GM18858 (cell line): ENCODE measurements around the gene TRIM72.
"Not testable (repeated sequence)": the region's sequence is repeated elsewhere in the genome, so short reads cannot be mapped to it uniquely, and the experiment has no call there.

Experiments
- ATAC-seq: cut with Tn5 transposase; IDR thresholded peaks from one replicate; pipeline ENCODE4 v1.9.1; 2021; ENCODE audit not compliant: unreplicated experiment

TRIM72 gene

DNA sequence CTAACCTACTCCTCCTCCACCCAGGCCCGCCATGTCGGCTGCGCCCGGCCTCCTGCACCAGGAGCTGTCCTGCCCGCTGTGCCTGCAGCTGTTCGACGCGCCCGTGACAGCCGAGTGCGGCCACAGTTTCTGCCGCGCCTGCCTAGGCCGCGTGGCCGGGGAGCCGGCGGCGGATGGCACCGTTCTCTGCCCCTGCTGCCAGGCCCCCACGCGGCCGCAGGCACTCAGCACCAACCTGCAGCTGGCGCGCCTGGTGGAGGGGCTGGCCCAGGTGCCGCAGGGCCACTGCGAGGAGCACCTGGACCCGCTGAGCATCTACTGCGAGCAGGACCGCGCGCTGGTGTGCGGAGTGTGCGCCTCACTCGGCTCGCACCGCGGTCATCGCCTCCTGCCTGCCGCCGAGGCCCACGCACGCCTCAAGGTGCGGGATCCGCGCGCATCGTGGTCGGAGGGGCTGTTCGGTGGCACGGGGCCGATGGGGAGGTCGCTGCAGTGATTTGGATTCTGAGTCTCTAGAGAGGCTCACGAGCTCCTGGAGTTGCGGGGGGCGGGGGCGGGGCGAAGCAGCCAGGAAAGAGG, 878 bp downstream of the TRIM72 start:
- ATAC-seq = no peak

DNA sequence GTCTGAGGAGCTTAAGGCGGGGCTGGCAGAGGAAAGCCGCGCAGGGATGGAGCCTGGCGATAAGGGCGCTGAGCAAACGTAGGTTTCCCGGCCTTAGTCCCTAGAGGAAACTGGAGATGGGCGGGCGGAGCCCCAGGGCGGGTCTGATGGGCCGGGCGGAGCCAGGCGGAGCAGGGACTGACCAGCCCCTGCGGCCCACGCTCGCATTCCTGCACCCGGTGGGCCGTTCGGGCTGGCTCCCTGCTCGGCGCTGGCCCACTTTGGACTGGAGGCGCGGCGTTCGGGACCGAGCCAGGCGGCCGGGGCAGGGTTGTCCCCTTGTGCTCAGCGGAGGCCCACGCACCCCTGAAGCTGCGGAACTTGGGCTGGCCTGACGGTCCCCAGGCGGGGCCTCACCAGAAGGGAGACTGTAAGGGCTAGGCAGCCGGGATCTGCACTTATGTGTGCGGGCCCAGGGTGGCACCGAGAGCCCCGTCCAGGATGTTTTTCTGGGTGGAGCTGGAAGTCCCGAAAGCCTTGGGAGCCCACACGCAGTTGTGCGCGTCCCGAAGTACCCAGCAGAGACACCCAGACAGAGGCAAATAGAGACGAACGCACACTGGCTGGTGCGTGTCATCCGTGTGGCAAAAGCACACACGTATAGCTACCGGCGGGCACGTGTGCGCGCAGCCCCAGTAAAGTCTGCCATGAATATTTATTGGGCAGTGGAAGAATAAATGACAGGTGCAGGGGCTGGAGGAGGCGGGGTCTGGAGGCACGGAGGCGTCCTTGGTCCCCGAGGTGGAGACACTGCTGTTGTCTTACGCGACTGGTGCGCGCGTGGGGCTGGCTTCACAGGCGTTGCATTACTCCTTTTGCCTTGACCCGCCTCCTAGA, 1.6 kb downstream of the TRIM72 start:
- no peak for ATAC-seq

- no peak for ATAC-seq
Measured at GRCh38 chr16:31216422-31217135, 2.7 kb downstream of the TRIM72 start, which contains the start of gene PYDC1. Gene PYDC1, minus strand, starts transcription at chr16:31217135. Its CDS starts 107 bp downstream, at chr16:31217028.

DNA sequence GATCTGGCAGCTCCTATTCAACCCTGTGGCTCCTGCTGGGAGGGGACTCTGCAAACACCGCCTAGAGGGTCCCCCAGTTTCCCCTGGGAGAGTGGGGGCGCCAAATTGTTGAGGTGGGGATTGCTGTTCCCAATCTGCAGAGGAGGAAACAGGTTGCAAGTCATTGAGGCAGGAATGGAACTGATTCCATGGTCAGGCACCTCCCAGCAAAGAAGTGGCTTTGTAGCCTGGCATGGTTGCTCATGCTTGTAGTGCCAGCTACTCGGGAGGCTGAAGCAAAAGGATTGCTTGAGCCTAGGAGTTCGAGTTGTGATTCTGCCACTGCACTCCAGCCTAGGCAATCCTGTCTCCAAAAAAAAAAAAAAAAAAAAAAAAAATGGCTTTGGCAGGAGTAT, 3.2 kb downstream of the TRIM72 start:
- no peak for ATAC-seq

GRCh38 chr16:31219154-31219741, 5.3 kb downstream of the TRIM72 start:
- no peak for ATAC-seq

DNA sequence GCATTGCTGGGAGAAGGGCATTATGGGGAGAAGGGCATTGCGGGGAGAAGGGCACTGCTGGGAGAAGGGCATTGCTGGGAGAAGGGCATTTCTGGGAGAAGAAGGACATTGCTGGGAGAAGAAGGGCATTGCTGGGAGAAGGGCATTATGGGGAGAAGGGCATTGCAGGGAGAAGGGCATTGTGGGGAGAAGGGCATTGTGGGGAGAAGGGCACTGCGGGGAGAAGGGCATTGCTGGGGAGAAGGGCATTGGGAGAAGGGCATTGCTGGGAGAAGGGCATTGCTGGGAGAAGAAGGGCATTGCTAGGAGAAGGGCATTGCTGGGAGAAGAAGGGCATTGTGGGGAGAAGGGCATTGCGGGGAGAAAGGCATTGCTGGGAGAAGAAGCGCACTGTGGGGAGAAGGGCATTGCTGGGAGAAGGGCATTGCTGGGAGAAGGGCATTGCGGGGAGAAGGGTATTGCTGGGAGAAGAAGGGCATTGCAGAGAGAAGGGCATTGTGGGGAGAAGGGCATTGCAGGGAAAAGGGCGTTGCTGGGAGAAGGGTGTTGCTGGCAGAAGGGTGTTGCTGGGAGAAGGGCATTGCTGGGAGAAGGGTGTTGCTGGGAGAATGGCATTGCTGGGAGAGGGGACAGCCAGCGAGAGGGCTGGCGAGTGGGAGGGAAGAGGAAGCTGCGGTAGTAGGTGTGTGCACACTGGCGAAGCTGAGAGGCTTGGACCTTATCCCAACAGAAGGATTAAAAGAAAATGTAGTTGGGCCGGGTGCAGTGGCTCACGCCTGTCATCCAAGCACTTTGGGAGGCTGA, 7.6 kb downstream of the TRIM72 start:
- ATAC-seq = no peak

DNA sequence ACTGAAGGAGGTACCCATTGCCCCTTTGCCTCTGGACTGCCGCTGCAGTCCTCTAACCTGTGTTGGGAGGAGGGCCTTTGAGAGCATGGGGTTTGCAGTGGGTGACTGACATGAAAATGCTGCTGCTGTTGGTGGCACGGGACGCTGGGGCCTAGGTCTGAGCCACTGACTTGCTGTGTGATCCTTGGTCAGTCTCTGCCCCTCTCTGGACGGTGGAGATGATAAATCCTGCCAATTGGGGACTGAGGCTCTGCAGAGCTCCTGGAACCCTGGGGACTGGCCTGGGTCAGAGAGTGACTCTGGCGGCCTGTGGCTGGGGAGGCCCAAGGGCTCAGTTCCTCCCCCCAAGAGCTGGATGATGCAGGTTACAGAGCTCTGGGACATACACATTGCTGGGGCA, 9.1 kb downstream of the TRIM72 start:
- ATAC-seq = no peak

DNA sequence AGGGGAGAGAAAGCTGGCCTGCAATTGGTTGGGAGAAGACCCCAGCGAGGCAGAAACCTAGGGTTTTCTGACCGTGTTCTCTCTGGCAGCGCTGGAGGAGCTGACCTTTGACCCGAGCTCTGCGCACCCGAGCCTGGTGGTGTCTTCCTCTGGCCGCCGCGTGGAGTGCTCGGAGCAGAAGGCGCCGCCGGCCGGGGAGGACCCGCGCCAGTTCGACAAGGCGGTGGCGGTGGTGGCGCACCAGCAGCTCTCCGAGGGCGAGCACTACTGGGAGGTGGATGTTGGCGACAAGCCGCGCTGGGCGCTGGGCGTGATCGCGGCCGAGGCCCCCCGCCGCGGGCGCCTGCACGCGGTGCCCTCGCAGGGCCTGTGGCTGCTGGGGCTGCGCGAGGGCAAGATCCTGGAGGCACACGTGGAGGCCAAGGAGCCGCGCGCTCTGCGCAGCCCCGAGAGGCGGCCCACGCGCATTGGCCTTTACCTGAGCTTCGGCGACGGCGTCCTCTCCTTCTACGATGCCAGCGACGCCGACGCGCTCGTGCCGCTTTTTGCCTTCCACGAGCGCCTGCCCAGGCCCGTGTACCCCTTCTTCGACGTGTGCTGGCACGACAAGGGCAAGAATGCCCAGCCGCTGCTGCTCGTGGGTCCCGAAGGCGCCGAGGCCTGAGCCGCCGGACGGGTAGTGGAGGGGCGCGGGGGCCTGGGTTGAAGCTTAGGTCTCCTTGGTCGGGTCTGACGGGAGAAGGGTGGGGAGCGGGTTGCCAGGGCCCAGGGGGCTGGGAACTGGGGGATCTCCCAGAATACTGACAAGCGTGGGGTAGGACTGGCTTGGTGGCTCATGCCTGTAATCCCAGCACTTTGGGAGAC, 10.4 kb downstream of the TRIM72 start:
- ATAC-seq = no peak

- ATAC-seq = no peak
Measured at GRCh38 chr16:31225193-31225592, 11.3 kb downstream of the TRIM72 start.

- no peak for ATAC-seq
Measured at GRCh38 chr16:31228206-31228605, 14.3 kb downstream of the TRIM72 start.

DNA sequence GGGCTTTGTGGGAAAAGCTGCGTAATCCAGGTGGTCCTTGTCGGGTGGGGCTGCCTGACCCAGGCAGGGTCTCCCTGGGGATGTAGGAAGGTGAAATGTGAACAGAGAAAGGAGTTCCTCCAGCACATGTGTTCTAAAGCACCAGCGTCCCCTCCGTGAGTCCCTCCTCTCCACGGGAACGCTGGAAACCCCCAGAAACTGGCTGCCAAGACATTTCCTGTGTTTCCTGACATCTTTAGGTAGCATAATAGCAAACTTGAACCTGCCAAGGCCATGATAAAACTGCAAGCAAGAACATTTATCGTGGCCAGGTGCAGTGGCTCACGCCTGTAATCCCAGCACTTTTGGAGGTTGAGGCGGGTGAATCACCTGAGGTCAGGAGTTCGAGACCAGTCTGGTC, 15.6 kb downstream of the TRIM72 start:
- no peak for ATAC-seq

DNA sequence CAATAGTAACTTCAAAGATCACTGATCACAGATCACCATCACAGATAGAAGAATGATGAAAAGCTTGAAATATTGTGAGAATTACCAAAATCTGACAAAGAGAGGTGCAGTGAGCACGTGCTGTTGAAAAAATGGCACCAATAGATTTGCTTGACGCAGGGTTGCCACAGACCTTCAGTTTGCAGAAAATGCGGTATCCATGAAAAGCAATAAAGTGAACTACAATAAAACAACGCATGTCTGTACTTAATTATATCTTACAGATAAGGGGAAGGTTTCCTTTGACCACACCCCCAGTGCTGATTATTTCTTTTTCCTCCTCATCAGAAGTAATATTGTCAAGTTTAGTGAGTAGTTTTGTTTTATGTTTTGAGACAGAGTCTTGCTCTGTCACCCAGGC, 24.1 kb downstream of the TRIM72 start:
- ATAC-seq = no peak

DNA sequence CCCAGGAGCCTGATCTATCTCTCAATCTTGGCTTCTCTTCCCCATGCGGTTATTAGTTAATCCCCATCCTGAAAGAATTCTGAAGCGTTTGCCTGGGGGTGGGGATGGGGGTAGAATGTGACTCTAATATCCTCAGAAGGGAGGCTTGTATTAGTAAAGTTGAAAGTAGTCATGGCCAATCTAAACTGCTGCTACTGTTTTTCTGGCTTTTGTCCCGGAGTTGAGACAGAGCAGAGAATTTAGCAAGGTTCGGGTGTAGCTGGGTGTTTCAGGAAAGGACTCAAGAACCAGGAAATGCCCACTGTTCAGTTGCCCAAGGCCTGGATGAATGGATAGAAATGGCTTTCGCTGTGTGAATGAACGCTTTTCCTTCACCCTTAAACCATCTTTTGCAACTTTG, 28.3 kb downstream of the TRIM72 start:
- ATAC-seq = no peak

- ATAC-seq = no peak
Measured at GRCh38 chr16:31243734-31244670, 30.1 kb downstream of the TRIM72 start.

DNA sequence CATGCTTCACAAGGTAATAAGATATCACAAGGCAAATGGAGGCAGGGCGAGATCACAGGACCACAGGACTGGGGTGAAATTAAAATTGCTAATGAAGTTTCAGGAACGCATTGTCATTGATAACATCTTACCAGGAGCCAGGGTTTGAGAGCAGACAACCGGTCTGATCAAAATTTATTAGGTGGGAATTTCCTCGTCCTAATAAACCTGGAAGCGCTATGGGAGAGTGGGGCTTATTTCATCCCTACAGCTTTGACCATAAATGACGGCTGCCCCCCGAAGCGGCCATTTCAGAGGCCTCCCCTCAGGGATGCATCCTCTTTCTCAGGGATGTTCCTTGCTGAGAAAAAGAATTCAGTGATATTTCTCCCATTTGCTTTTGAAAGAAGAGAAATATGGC, 31.7 kb downstream of the TRIM72 start:
- not testable (repeated sequence) for ATAC-seq

- no peak for ATAC-seq
Measured at GRCh38 chr16:31246296-31246695, 32.4 kb downstream of the TRIM72 start.

- no peak for ATAC-seq
Measured at GRCh38 chr16:31248344-31248743, 34.4 kb downstream of the TRIM72 start.

- no peak for ATAC-seq
Measured at GRCh38 chr16:31250782-31251384, 37.0 kb downstream of the TRIM72 start.
